Cerebellar cortex (tissue), 1 donor: ENCODE data around the gene FAM13C.
"Not testable (repeated sequence)": the region's sequence is repeated elsewhere in the genome, so short reads cannot be mapped to it uniquely, and the experiment has no call there.

Source experiments
- DNase-seq: peaks from one replicate; pipeline ENCODE4 v3.0.0-alpha.2; 2015; ENCODE audit warnings: low spot score

Gene FAM13C

GRCh38 chr10:59276919-59277318 lies 85.4 kb downstream of the FAM13C start:
- DNase-seq, result no peak

GRCh38 chr10:59276133-59276532 lies 86.2 kb downstream of the FAM13C start:
- DNase-seq, result no peak

GRCh38 chr10:59273445-59273844 lies 88.9 kb downstream of the FAM13C start:
- no peak for DNase-seq

- no peak for DNase-seq
These were observed 90.3 kb downstream of the FAM13C start for GRCh38 chr10:59272061-59272460.

GRCh38 chr10:59271160-59271559 lies 91.2 kb downstream of the FAM13C start:
- no peak for DNase-seq

- no peak for DNase-seq
These were observed 91.9 kb downstream of the FAM13C start for GRCh38 chr10:59270492-59270891.

- DNase-seq, result no peak
These were observed 92.7 kb downstream of the FAM13C start for GRCh38 chr10:59269651-59270050.

GRCh38 chr10:59268460-59268859 lies 93.9 kb downstream of the FAM13C start:
- DNase-seq, result no peak

GRCh38 chr10:59266321-59266720 lies 96.0 kb downstream of the FAM13C start:
- no peak for DNase-seq

- DNase-seq, result no peak
These were observed 97.2 kb downstream of the FAM13C start for GRCh38 chr10:59265141-59265540.

GRCh38 chr10:59258890-59259289 lies 103.5 kb downstream of the FAM13C start:
- DNase-seq, result no peak

- no peak for DNase-seq
These were observed 105.1 kb downstream of the FAM13C start for GRCh38 chr10:59257224-59257623.

GRCh38 chr10:59255463-59255862 lies 106.9 kb downstream of the FAM13C start:
- no peak for DNase-seq

GRCh38 chr10:59252491-59252890 lies 109.9 kb downstream of the FAM13C start:
- DNase-seq, result no peak

GRCh38 chr10:59245686-59246085 lies 116.7 kb downstream of the FAM13C start:
- no peak for DNase-seq

GRCh38 chr10:59244871-59245270 lies 117.5 kb downstream of the FAM13C start:
- no peak for DNase-seq

- DNase-seq, result no peak
These were observed 118.6 kb downstream of the FAM13C start for GRCh38 chr10:59243611-59244195.

- DNase-seq, result no peak
These were observed 119.4 kb downstream of the FAM13C start for GRCh38 chr10:59242991-59243390.

GRCh38 chr10:59242057-59242456 lies 120.3 kb downstream of the FAM13C start:
- DNase-seq, result no peak

- peak; percentile 63 for DNase-seq
These were observed 121.7 kb downstream of the FAM13C start for GRCh38 chr10:59240582-59241183.

GRCh38 chr10:59239108-59239507 lies 123.2 kb downstream of the FAM13C start:
- not testable (repeated sequence) for DNase-seq

GRCh38 chr10:59237775-59238174 lies 124.6 kb downstream of the FAM13C start:
- DNase-seq, result no peak

GRCh38 chr10:59236064-59236697 lies 126.2 kb downstream of the FAM13C start:
- DNase-seq, result no peak
